ENCODE results near the gene GPC6.

The GPC6 gene

GRCh38 chr13:93948162-93948922 is 721.7 kb downstream of the GPC6 start:
- H3K4me2 ChIP-seq (ENCODE audit: low read depth, low read length, poor library complexity, severe bottlenecking): no peak overlapping the region
- no peak overlapping the region for H2AFZ ChIP-seq (ENCODE audit: low read length)
- no peak overlapping the region for H3K4me3 ChIP-seq (ENCODE audit: low read length, poor library complexity, severe bottlenecking)
- H3F3A ChIP-seq (ENCODE audit: low read depth): no peaks in the 10 kb centered on the region
- H3K9me3 ChIP-seq (ENCODE audit: insufficient read depth, low read depth, low read length): no peaks in the 10 kb centered on the region
- TF ChIP-seq CTCF (conservative IDR thresholded peaks at IDR 0.05; ENCODE audit: low read length) (no peak), EZH2phosphoT487 (IDR thresholded peaks at IDR 0.05; ENCODE audit: borderline replicate concordance) (no peak)
- no peak overlapping the region for H3K9ac ChIP-seq (ENCODE audit: low read depth, low read length, poor library complexity, severe bottlenecking)
- no peaks in the 10 kb centered on the region for H3K4me1 ChIP-seq (ENCODE audit: insufficient read depth, low read length, poor library complexity, severe bottlenecking)
- H3K36me3 ChIP-seq (ENCODE audit: insufficient read depth, low read length): no peaks in the 10 kb centered on the region
- no peaks in the 10 kb centered on the region for H3K79me2 ChIP-seq (ENCODE audit: insufficient read depth, low read length)
- no peaks in the 10 kb centered on the region for H3K27me3 ChIP-seq (ENCODE audit: insufficient read depth, low read length, poor library complexity, severe bottlenecking)
- no peaks in the 10 kb centered on the region for H4K20me1 ChIP-seq (ENCODE audit: insufficient read depth, low read length, poor library complexity, severe bottlenecking)
- no peaks in the 10 kb centered on the region for H3K9me2 ChIP-seq (replicated peaks; ENCODE audit: low read depth, low read length)

- Histone ChIP-seq H3K79me2 (ENCODE audit: insufficient read depth, low read length) (no peaks in the 10 kb centered on the region), H3K4me1 (ENCODE audit: insufficient read depth, low read length, poor library complexity, severe bottlenecking) (no peaks in the 10 kb centered on the region), H2AFZ (ENCODE audit: low read length) (no peak overlapping the region), H3K4me3 (ENCODE audit: low read length, poor library complexity, severe bottlenecking) (no peak overlapping the region), H3K9me3 (ENCODE audit: insufficient read depth, low read depth, low read length) (no peaks in the 10 kb centered on the region), H3F3A (ENCODE audit: low read depth) (no peaks in the 10 kb centered on the region), H3K27me3 (ENCODE audit: insufficient read depth, low read length, poor library complexity, severe bottlenecking) (no peaks in the 10 kb centered on the region), H4K20me1 (ENCODE audit: insufficient read depth, low read length, poor library complexity, severe bottlenecking) (no peaks in the 10 kb centered on the region), H3K9ac (ENCODE audit: low read depth, low read length, poor library complexity, severe bottlenecking) (no peak overlapping the region), H3K4me2 (ENCODE audit: low read depth, low read length, poor library complexity, severe bottlenecking) (no peak overlapping the region), H3K36me3 (ENCODE audit: insufficient read depth, low read length) (no peaks in the 10 kb centered on the region), H3K9me2 (replicated peaks; ENCODE audit: low read depth, low read length) (no peaks in the 10 kb centered on the region)
- no peak for TF ChIP-seq EZH2phosphoT487 (IDR thresholded peaks at IDR 0.05; ENCODE audit: borderline replicate concordance)
- peak; percentile 43 for TF ChIP-seq CTCF (conservative IDR thresholded peaks at IDR 0.05; ENCODE audit: low read length)
Observed at GRCh38 chr13:93951108-93951507, 724.5 kb downstream of the GPC6 start.

- H3K9ac ChIP-seq (ENCODE audit: low read depth, low read length, poor library complexity, severe bottlenecking): no peak overlapping the region
- no peaks in the 10 kb centered on the region for H3K4me1 ChIP-seq (ENCODE audit: insufficient read depth, low read length, poor library complexity, severe bottlenecking)
- H2AFZ ChIP-seq (ENCODE audit: low read length): no peak overlapping the region
- no peak for TF ChIP-seq EZH2phosphoT487 (IDR thresholded peaks at IDR 0.05; ENCODE audit: borderline replicate concordance)
- TF ChIP-seq CTCF (conservative IDR thresholded peaks at IDR 0.05; ENCODE audit: low read length): no peak
- H3K9me3 ChIP-seq (ENCODE audit: insufficient read depth, low read depth, low read length): no peaks in the 10 kb centered on the region
- H3F3A ChIP-seq (ENCODE audit: low read depth): no peaks in the 10 kb centered on the region
- no peaks in the 10 kb centered on the region for H4K20me1 ChIP-seq (ENCODE audit: insufficient read depth, low read length, poor library complexity, severe bottlenecking)
- H3K9me2 ChIP-seq (replicated peaks; ENCODE audit: low read depth, low read length): no peaks in the 10 kb centered on the region
- H3K79me2 ChIP-seq (ENCODE audit: insufficient read depth, low read length): no peaks in the 10 kb centered on the region
- H3K4me3 ChIP-seq (ENCODE audit: low read length, poor library complexity, severe bottlenecking): no peak overlapping the region
- H3K36me3 ChIP-seq (ENCODE audit: insufficient read depth, low read length): no peaks in the 10 kb centered on the region
- no peaks in the 10 kb centered on the region for H3K27me3 ChIP-seq (ENCODE audit: insufficient read depth, low read length, poor library complexity, severe bottlenecking)
- no peak overlapping the region for H3K4me2 ChIP-seq (ENCODE audit: low read depth, low read length, poor library complexity, severe bottlenecking)
Observed at GRCh38 chr13:93951951-93952350, 725.3 kb downstream of the GPC6 start.
